ENCODE data around the gene ATP1A2. TPM values are rescaled to one million over a fixed set of nuclear protein-coding genes. Genes with fewer than 3 reads are reported as not detected.
A peak's percentile ranks its signal among the peaks of the same experiment; 100 is the strongest.

ATP1A2 gene
- total RNA-seq, 1 experiment from 2014 or later, result 23.2 TPM

- no peak for TF ChIP-seq OVOL2 (CRISPR knock-in tag; IDR thresholded peaks at IDR 0.05; ENCODE audit: borderline replicate concordance)
- peak; percentile 79 for TF ChIP-seq SMAD4 (CRISPR knock-in tag; IDR thresholded peaks at IDR 0.05)
- TF ChIP-seq, protein P1, sequence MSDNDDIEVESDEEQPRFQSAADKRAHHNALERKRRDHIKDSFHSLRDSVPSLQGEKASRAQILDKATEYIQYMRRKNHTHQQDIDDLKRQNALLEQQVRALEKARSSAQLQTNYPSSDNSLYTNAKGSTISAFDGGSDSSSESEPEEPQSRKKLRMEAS (CRISPR knock-in tag; IDR thresholded peaks at IDR 0.05), result peak; percentile 99
- TF ChIP-seq HMGA2 (CRISPR knock-in tag; IDR thresholded peaks at IDR 0.05), result no peak
- TF ChIP-seq, protein P2, sequence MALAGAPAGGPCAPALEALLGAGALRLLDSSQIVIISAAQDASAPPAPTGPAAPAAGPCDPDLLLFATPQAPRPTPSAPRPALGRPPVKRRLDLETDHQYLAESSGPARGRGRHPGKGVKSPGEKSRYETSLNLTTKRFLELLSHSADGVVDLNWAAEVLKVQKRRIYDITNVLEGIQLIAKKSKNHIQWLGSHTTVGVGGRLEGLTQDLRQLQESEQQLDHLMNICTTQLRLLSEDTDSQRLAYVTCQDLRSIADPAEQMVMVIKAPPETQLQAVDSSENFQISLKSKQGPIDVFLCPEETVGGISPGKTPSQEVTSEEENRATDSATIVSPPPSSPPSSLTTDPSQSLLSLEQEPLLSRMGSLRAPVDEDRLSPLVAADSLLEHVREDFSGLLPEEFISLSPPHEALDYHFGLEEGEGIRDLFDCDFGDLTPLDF (CRISPR knock-in tag; IDR thresholded peaks at IDR 0.05), result peak; percentile 89
- TF ChIP-seq ZNF416 (CRISPR knock-in tag; IDR thresholded peaks at IDR 0.05), result no peak
- peak; percentile 94 for TF ChIP-seq FOXP4 (CRISPR knock-in tag; IDR thresholded peaks at IDR 0.05)
- TF ChIP-seq ZNF263 (CRISPR knock-in tag; IDR thresholded peaks at IDR 0.05; ENCODE audit: low read depth), result 0 out of 2 replicates have a peak, but pooled peaks have one; percentile 74
- TF ChIP-seq CDX4 (CRISPR knock-in tag; IDR thresholded peaks at IDR 0.05; ENCODE audit: borderline replicate concordance), result no peak
- TF ChIP-seq ZNF671 (CRISPR knock-in tag; IDR thresholded peaks at IDR 0.05), result no peak
- TF ChIP-seq HMGXB4 (CRISPR knock-in tag; IDR thresholded peaks at IDR 0.05), result peak; percentile 95
- peak; percentile 83 for TF ChIP-seq NR2C2 (CRISPR knock-in tag; IDR thresholded peaks at IDR 0.05)
- TF ChIP-seq, protein P3, sequence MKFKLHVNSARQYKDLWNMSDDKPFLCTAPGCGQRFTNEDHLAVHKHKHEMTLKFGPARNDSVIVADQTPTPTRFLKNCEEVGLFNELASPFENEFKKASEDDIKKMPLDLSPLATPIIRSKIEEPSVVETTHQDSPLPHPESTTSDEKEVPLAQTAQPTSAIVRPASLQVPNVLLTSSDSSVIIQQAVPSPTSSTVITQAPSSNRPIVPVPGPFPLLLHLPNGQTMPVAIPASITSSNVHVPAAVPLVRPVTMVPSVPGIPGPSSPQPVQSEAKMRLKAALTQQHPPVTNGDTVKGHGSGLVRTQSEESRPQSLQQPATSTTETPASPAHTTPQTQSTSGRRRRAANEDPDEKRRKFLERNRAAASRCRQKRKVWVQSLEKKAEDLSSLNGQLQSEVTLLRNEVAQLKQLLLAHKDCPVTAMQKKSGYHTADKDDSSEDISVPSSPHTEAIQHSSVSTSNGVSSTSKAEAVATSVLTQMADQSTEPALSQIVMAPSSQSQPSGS (CRISPR knock-in tag; IDR thresholded peaks at IDR 0.05; ENCODE audit: borderline replicate concordance, low read depth), result peak; percentile 88; the same call in 1 of the 2 replicates
- no peak; the same call in 1 of the 2 replicates for TF ChIP-seq ELF4 (CRISPR knock-in tag; IDR thresholded peaks at IDR 0.05; ENCODE audit: low read depth)
- no peak for TF ChIP-seq AR (CRISPR knock-in tag; IDR thresholded peaks at IDR 0.05)
- TF ChIP-seq, protein P4, sequence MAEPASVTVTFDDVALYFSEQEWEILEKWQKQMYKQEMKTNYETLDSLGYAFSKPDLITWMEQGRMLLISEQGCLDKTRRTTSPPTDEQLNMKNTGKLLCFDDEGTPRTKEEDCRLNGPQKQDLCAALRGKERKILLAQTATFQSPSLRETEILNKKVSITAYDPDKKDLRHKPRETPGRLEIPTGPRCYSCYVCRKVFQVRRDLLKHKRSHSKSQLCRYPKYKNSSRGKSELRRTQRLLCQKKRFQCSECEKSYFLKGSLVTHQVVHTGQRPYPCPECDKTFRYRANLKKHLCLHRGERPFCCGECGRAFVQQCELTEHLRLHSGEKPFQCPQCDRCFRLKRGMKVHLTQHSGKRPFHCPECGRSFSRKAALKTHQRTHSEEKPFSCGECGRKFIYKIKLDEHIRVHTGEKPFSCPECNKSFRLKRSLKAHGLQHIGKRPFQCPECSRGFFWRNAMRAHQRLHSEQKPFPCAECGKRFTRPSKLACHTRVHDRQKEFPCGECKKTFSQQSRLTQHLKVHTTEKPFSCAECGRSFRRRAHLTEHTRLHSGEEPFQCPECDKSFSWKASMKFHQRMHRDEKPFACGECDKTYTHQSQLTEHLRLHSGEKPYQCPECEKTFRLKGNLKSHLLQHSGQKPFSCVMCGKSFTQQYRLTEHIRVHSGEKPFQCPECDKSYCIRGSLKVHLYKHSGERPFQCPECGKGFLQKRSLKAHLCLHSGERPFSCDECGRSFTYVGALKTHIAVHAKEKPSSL (CRISPR knock-in tag; conservative IDR thresholded peaks at IDR 0.05), result no peak
- no peak for TF ChIP-seq CREM (CRISPR knock-in tag; IDR thresholded peaks at IDR 0.05)
- TF ChIP-seq, protein P5, sequence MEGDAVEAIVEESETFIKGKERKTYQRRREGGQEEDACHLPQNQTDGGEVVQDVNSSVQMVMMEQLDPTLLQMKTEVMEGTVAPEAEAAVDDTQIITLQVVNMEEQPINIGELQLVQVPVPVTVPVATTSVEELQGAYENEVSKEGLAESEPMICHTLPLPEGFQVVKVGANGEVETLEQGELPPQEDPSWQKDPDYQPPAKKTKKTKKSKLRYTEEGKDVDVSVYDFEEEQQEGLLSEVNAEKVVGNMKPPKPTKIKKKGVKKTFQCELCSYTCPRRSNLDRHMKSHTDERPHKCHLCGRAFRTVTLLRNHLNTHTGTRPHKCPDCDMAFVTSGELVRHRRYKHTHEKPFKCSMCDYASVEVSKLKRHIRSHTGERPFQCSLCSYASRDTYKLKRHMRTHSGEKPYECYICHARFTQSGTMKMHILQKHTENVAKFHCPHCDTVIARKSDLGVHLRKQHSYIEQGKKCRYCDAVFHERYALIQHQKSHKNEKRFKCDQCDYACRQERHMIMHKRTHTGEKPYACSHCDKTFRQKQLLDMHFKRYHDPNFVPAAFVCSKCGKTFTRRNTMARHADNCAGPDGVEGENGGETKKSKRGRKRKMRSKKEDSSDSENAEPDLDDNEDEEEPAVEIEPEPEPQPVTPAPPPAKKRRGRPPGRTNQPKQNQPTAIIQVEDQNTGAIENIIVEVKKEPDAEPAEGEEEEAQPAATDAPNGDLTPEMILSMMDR (IDR thresholded peaks at IDR 0.05), result no peak
- TF ChIP-seq, protein P6, sequence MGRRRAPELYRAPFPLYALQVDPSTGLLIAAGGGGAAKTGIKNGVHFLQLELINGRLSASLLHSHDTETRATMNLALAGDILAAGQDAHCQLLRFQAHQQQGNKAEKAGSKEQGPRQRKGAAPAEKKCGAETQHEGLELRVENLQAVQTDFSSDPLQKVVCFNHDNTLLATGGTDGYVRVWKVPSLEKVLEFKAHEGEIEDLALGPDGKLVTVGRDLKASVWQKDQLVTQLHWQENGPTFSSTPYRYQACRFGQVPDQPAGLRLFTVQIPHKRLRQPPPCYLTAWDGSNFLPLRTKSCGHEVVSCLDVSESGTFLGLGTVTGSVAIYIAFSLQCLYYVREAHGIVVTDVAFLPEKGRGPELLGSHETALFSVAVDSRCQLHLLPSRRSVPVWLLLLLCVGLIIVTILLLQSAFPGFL (CRISPR knock-in tag; IDR thresholded peaks at IDR 0.05; ENCODE audit: borderline replicate concordance), result no peak
These were observed 31.4 kb upstream of the ATP1A2 start (continued) for GRCh38 chr1:160083968-160084770.

Measured in WTC11 (cell line).